HUES48 (cell line): ENCODE data around the gene SLAMF1.
A peak's percentile ranks its signal among the peaks of the same experiment; 100 is the strongest.
"Not testable (repeated sequence)": the region's sequence is repeated elsewhere in the genome, so short reads cannot be mapped to it uniquely, and the experiment has no call there.

Experiments
- H3K27ac ChIP-seq: one replicate; pipeline ENCODE4 v1.7.0; 2013; ENCODE audit warnings: low read depth, low read length, inconsistent platforms
- H3K27me3 ChIP-seq: 2 replicates; pipeline ENCODE4 v1.6.1; 2013; ENCODE audit warnings: mild to moderate bottlenecking, low read length; ENCODE audit not compliant: control insufficient read depth, insufficient read depth
- H3K36me3 ChIP-seq: 2 replicates; pipeline ENCODE4 v1.6.1; 2013; ENCODE audit warnings: low read length; ENCODE audit not compliant: control insufficient read depth, insufficient read depth
- H3K4me1 ChIP-seq: 2 replicates; pipeline ENCODE4 v1.6.1; 2013; ENCODE audit warnings: mild to moderate bottlenecking, low read length; ENCODE audit not compliant: control insufficient read depth, insufficient read depth
- H3K4me3 ChIP-seq: 2 replicates; pipeline ENCODE4 v1.5.1; 2013; ENCODE audit warnings: mild to moderate bottlenecking, low read depth, low read length
- H3K9ac ChIP-seq: 2 replicates; pipeline ENCODE4 v1.6.1; 2013; ENCODE audit warnings: mild to moderate bottlenecking, low read depth, low read length, moderate library complexity
- H3K9me3 ChIP-seq: 2 replicates; pipeline ENCODE4 v1.6.1; 2013; ENCODE audit warnings: low read length; ENCODE audit not compliant: control insufficient read depth, insufficient read depth

SLAMF1 gene

DNA sequence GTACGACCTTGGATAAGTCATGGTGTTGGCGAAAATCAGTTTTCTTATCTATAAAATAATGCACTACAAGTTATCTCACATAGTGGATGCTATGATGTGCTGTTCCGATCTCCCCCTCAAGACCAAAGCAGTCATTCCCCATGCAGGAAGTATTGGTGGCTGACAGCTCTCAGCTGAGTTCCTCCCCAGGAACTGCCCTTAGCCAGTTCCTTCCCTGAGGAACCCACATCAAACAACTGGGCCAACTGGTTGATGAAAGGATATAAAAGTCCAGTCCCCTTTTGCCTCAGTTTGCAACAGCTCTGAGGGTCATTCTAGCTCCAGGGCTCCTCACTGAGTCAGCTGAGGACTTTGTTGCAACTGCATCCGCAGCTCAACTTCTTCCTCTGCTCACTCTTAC is 16.1 kb upstream of the SLAMF1 start:
- Histone ChIP-seq H3K4me3 (no peak overlapping the region), H3K9me3 (no peaks in the 10 kb centered on the region), H3K4me1 (peaks cover 10% of the 10 kb centered on the region), H3K36me3 (no peaks in the 10 kb centered on the region), H3K27me3 (no peaks in the 10 kb centered on the region), H3K27ac (no peak overlapping the region), H3K9ac (no peak overlapping the region)

DNA sequence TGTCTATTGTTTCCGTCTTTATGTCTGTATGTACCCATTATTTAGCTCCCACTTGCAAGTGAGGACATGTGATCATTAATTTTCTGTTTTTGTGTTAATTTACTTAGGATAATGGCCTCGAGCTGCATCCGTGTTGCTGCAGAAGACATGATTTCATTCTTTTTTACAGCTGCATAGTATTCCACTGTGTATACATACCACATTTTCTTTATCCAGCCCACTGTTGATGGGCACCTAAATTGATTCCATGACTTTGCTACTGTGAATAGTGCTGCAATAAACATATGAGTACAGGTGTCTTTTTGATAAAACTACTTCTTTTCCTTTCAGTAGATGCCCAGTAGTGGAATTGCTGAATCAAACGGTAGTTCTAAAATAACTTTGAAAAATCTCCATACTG is 12.7 kb upstream of the SLAMF1 start:
- H3K27ac ChIP-seq: no peak overlapping the region
- no peaks in the 10 kb centered on the region for H3K36me3 ChIP-seq
- no peak overlapping the region for H3K4me3 ChIP-seq
- no peaks in the 10 kb centered on the region; the same call in 1 of the 2 replicates for H3K4me1 ChIP-seq
- H3K9ac ChIP-seq: no peak overlapping the region
- H3K27me3 ChIP-seq: no peaks in the 10 kb centered on the region
- no peaks in the 10 kb centered on the region for H3K9me3 ChIP-seq

DNA sequence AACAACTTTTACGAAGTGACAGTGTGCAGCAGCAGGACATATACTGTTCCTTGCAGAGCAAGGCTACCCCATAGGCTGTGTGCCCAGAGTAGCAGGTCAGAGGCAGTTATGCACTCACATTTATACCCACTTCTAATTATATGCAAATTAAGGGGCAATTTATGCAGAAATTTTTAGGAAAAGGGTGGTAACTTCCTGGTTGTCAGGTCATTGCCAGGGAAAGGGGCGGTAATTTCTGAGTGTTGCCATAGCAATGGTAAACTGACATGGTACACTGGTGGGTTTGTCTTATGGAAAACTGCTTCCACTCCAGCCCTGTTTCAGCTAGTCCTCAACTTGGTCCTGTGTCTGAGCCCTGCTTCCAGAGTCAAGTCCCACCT is 12.0 kb upstream of the SLAMF1 start:
- H3K9ac ChIP-seq: no peak overlapping the region
- no peak overlapping the region for H3K4me3 ChIP-seq
- peak overlapping the region; percentile 73 for H3K27ac ChIP-seq
- H3K9me3 ChIP-seq: no peaks in the 10 kb centered on the region
- no peaks in the 10 kb centered on the region for H3K27me3 ChIP-seq
- H3K4me1 ChIP-seq: no peaks in the 10 kb centered on the region; the same call in 1 of the 2 replicates
- H3K36me3 ChIP-seq: no peaks in the 10 kb centered on the region

DNA sequence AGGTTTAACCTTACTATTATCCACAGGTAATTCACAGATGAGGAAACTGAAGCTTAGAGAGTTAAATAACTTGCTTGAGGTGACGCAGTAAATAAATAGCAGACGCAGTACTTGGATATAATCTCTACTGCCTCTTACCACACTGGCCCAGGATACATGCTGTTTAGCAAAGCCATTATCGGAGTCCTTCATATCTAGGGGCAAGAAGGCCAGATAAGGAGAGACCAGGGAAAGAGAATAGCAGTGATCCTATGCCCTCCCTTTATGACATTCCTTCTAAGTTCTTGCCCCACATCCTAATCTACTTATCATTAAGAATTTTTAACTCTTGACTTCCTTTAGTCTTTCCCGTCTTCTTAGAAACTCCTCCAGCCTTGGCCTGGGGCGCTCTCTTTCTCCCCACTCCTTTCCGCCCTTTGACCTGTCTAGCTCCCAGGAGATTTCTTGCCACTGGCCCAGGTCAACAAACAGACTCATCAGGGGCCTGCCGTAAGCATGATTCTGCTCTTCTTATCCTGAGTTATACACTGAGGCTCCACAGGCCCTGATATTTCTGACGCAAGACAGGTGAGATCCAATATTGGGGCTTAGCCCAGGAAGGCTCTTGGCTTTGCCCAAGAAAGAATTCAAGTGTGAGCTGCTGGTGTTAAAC is 11.4 kb upstream of the SLAMF1 start:
- peak overlapping the region; percentile 73 for H3K27ac ChIP-seq

DNA sequence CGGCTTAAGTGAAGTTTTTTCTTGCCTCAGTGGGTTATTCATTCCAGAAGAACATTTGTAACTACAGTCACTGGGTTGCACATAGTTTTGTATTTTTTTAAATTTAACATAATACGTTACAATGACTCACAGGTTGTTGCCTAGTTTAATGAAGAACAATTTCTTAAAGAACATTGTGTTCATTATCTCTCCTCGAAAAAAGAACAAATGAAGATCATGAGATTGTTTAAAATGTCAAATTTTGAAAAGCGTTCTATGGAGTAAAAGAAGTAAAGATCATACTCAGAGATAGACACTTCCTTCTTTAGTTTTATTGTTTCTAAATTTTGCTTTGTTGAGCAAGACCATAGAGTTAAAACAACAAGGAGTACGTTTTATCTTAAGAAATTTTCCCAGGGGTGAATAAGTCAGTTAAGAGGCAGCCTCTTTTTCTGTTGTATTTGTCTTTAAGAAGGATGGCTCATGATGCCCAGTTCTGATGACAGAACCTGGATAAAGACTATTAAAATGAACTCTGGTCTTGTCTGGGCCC is 10.5 kb upstream of the SLAMF1 start:
- Histone ChIP-seq H3K4me1 (peaks cover 11% of the 10 kb centered on the region), H3K4me3 (no peak overlapping the region), H3K27ac (peak overlapping the region; percentile 63), H3K9me3 (no peaks in the 10 kb centered on the region), H3K27me3 (no peaks in the 10 kb centered on the region), H3K9ac (no peak overlapping the region), H3K36me3 (no peaks in the 10 kb centered on the region)

More for the DNA sequence above, 11.4 kb upstream of the SLAMF1 start:
- no peaks in the 10 kb centered on the region for H3K36me3 ChIP-seq
- H3K4me1 ChIP-seq: peaks cover 1% of the 10 kb centered on the region
- no peaks in the 10 kb centered on the region for H3K27me3 ChIP-seq
- no peak overlapping the region for H3K9ac ChIP-seq
- H3K9me3 ChIP-seq: no peaks in the 10 kb centered on the region
- no peak overlapping the region for H3K4me3 ChIP-seq

DNA sequence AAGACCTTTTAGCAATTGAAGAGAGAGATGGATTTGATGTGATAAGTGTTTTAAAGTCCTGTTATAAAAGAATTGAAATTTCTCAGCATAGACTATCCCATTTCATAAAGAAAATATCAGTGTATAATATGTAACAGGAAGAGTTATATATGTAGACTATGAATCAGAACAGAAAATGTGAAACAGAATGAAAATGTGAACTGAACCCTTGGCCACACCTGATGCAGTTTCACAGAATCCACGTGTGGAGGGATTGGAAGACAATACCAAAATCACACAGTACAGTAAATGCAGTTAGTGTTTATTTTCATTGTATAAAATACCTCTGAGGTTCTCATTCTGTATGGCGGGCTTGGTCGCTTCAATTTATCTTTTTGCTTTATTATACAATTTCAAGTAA is 9.9 kb upstream of the SLAMF1 start:
- H3K27me3 ChIP-seq: no peaks in the 10 kb centered on the region
- H3K4me1 ChIP-seq: peaks cover 16% of the 10 kb centered on the region
- H3K4me3 ChIP-seq: no peak overlapping the region
- H3K9ac ChIP-seq: no peak overlapping the region
- no peaks in the 10 kb centered on the region for H3K36me3 ChIP-seq
- no peaks in the 10 kb centered on the region for H3K9me3 ChIP-seq
- no peak overlapping the region for H3K27ac ChIP-seq

DNA sequence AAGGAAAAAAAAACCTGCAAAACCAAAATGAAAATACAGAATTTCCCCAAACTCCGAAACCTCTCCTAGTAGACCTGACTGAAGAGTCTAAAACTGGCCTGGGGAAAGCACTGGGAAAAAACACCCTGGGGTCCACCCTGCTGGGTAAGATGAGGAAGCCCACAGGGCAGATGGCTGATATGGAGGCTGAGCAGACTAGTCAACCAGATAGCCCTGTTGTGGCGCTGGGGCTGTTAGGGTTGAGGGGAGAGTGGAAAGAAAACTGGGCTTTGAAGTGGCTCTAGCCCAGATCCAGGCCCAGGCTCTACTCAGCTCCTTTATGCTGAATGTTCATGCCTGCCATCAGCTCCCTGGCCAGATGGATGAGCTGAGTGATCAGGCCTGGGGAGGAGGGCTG is 6.8 kb upstream of the SLAMF1 start:
- H3K4me3 ChIP-seq: no peak overlapping the region

DNA sequence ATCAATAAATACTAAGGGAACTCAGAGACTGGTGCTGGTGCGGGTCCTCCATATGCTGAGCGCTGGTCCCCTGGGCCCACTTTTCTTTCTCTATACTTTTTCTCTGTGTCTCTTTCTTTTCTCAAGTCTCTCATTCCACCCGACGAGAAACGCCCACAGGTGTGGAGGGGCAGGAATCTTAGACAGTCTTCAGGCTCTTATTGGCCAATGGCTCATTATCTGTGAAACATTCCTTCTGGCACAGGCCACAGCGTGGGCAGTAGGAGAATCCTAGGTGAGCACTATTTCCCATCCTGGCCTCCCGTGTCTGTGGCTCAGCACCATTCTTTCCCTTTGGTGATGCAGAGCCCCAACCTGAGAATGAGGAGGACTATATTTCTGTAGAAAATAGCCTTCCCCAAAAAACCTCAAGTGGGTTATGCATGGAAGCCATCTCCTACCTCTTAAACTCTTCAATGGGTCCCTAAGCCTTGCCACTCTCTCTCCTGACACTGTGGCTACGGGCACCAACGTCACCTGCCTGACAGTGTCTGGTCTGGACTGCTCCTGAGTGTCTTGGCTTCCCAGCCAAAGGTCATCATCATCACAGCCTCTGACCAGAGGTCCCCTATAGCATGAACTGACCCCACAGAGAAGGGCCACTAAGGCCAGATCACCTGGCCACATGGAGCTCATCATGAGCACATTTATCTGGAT is 6.2 kb upstream of the SLAMF1 start:
- no peak overlapping the region for H3K9ac ChIP-seq
- no peaks in the 10 kb centered on the region for H3K9me3 ChIP-seq
- H3K4me1 ChIP-seq: peaks cover 25% of the 10 kb centered on the region
- no peak overlapping the region for H3K4me3 ChIP-seq
- H3K36me3 ChIP-seq: no peaks in the 10 kb centered on the region
- H3K27me3 ChIP-seq: no peaks in the 10 kb centered on the region
- peak overlapping the region; percentile 89 for H3K27ac ChIP-seq

More for the DNA sequence above, 6.8 kb upstream of the SLAMF1 start:
- H3K9ac ChIP-seq: no peak overlapping the region
- H3K27ac ChIP-seq: peak overlapping the region; percentile 89
- H3K4me1 ChIP-seq: peaks cover 25% of the 10 kb centered on the region
- H3K27me3 ChIP-seq: no peaks in the 10 kb centered on the region
- H3K36me3 ChIP-seq: no peaks in the 10 kb centered on the region
- no peaks in the 10 kb centered on the region for H3K9me3 ChIP-seq

DNA sequence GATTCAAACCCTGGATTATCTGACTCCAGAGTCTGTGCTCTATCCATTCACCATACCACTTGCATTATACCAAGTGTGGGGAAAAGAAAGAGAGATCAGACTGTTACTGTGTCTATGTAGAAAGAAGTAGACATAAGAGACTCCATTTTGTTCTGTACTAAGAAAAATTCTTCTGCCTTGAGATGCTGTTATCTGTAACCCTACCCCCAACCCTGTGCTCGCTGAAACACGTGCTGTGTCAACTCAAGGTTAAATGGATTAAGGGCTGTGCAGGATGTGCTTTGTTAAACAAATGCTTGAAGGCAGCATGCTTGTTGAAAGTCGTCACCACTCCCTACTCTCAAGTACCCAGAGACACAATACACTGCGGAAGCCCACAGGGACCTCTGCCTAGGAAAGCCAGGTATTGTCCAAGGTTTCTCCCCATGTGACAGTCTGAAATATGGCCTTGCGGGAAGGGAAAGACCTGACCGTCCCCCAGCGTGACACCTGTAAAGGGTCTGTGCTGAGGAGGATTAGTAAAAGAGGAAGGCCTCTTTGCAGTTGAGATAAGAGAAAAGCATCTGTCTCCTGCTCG is 5.3 kb upstream of the SLAMF1 start:
- Histone ChIP-seq H3K27ac (peak overlapping the region; percentile 89), H3K9ac (peak overlapping the region; percentile 70), H3K4me1 (peaks cover 25% of the 10 kb centered on the region)
- not testable (repeated sequence) for H3K4me3 ChIP-seq, H3K27me3 ChIP-seq, H3K9me3 ChIP-seq, H3K36me3 ChIP-seq

DNA sequence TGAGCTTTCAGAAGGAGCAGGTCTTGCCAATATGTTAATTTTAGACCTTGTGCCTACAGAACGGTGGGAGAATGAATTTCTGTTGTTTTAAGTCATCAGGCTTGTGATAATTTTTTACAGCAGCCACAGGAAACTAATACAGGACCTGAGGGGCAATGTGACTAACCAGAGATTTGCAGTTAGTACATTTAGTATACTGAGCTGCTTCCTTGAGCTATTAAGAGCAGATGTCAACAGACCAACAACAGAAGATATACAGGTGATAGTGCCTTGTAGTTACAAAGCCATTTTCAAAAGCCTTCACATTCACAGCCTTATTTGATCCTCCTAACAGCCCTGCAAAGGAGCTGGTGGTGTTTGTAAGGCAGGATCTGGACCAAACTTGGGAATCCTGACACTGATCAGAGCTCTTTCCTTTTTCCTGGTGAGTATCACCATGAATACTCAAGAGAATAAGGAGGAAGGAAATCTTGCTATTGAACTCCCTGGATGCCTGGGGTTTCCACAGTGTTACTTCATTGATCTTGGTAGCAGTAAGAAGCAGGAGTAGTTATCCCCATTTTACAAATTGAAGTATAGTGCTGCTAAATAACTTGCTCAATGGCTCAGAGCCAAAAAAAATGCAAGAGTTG is 4.7 kb upstream of the SLAMF1 start:
- H3K36me3 ChIP-seq: no peaks in the 10 kb centered on the region
- H3K4me3 ChIP-seq: no peak overlapping the region
- peak overlapping the region; percentile 11; the same call in 1 of the 2 replicates for H3K9ac ChIP-seq
- no peaks in the 10 kb centered on the region for H3K9me3 ChIP-seq
- H3K4me1 ChIP-seq: peaks cover 25% of the 10 kb centered on the region
- H3K27me3 ChIP-seq: no peaks in the 10 kb centered on the region
- H3K27ac ChIP-seq: peak overlapping the region; percentile 80

DNA sequence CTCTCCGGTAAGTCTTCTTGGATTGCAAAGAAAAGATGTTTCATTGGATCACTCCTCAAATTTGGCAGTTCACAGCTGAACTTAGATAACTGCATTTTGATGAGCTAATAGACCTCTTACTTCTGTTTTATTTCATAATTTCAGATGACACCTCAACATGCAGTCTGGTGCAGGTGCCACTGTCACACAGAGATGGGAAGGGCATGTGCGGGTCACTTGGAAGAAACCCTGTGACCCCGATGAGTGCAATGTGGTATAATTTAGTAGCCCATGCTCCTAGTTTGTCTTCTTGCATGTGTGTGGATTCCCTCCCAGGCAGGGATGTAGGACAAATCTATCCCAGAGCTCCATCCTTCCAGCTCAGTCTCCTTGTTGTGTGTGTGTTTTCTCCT is 481 bp upstream of the SLAMF1 start:
- no peak overlapping the region for H3K4me3 ChIP-seq
- H3K9ac ChIP-seq: no peak overlapping the region
- H3K27me3 ChIP-seq: no peaks in the 10 kb centered on the region
- H3K9me3 ChIP-seq: no peaks in the 10 kb centered on the region
- H3K36me3 ChIP-seq: no peaks in the 10 kb centered on the region
- peaks cover 14% of the 10 kb centered on the region for H3K4me1 ChIP-seq
- H3K27ac ChIP-seq: no peak overlapping the region
